ENCODE data around the gene TK2. TPM values are rescaled to one million over a fixed set of nuclear protein-coding genes. Genes with fewer than 3 reads are reported as not detected.

Gene TK2
- total RNA-seq, 1 donor from 2014 or later, result 20.2 TPM

- no peak for DNase-seq
Observed at GRCh38 chr16:66544016-66544757, 5.7 kb downstream of the TK2 start.

DNA sequence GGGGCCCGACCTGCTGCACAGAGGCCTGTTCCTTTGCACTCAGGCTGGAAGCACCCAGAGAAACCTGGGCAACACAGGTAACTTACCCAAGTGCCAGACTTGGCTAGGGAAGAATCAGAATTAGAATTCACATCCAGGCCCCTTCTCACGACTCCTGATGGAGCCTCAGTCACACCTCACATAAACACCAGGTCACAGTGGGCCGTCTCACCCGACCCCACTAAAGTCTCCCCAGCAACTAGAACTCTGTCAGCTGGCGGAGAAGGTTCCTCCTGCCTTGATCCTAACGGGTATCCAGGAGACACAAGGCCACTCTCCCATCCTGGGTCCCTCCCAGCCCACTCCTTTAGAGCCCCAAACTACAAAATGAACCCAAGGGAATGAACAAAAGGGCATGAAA, 6.4 kb downstream of the TK2 start:
- no peak for DNase-seq

DNA sequence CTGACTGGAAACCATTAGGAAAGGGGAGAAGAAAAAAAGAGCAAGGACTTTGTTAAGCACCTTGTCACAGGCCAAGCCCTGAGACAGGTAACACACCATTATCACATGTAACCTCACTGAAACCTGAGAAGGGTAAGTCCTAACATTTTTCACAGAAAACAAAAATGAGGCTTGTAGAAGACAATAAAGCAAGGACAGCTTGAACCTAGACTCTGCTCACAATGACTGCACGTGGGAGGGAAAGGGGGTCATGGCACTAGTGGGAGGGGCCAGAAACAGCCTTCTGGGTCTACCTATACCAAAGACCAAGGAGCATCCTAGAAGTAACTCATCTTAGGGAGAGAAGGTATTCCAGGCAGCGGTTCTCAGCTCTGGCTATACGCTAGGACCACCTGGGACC, 7.5 kb downstream of the TK2 start:
- DNase-seq, result no peak

GRCh38 chr16:66541388-66542355, 8.2 kb downstream of the TK2 start:
- DNase-seq, result no peak

- no peak for DNase-seq
Observed at GRCh38 chr16:66539623-66540469, 10.1 kb downstream of the TK2 start.

GRCh38 chr16:66538910-66539309, 11.0 kb downstream of the TK2 start:
- no peak for DNase-seq

- DNase-seq, result no peak
Observed at GRCh38 chr16:66537236-66537635, 12.7 kb downstream of the TK2 start.

DNA sequence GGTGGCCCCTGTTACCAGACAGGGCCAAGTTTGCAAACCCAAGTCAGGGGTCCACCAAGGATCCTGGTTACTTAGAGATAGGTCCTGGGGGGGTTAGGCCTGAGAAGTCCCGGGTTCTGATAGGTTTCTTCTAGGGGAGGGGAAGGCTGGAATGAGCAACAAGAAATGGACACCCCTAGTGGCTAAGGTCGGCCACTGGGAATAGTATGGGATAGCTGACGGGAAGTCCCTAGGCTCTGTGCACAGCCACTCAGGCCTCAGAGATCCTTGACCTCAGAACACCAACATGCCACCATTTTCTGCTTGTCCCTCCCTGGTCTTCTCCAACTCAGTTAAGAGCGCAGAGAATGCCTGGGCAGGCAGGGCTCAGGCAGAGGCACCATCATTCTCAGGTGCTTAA, 13.4 kb downstream of the TK2 start:
- no peak for DNase-seq

- DNase-seq, result no peak
Observed at GRCh38 chr16:66534376-66534799, 15.5 kb downstream of the TK2 start.

GRCh38 chr16:66529475-66529874, 20.4 kb downstream of the TK2 start:
- no peak for DNase-seq

- DNase-seq, result no peak
Observed at GRCh38 chr16:66528294-66528693, 21.6 kb downstream of the TK2 start.

- no peak for DNase-seq
Observed at GRCh38 chr16:66525396-66526180, 24.3 kb downstream of the TK2 start.

DNA sequence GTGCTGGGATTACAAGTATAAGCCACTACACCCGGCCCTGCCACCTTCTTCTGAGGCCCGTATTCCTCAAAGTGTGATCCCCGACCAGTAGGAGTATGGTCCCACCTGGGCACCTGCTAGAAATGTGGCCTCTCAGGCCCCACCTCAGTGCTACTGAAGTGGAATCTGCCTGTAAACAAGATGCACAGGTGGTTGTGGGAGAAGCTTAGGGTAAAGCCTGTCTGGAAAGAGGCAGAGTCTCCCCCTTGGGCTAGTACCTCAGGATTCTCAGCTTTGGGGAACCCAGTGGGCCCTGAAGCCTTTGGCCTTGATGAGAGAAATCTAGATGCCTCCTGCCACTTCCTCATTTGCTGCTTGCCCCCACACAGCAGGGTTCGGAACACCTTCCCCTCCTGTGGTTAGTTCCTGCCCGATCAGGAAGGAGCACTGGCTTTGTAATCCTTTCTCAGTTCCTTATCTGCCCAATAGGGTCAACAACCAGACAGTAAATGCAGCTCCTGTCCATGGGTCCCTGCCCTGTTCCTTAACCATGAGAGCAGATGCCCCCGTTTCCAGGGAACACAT, 25.2 kb downstream of the TK2 start:
- DNase-seq, result no peak

DNA sequence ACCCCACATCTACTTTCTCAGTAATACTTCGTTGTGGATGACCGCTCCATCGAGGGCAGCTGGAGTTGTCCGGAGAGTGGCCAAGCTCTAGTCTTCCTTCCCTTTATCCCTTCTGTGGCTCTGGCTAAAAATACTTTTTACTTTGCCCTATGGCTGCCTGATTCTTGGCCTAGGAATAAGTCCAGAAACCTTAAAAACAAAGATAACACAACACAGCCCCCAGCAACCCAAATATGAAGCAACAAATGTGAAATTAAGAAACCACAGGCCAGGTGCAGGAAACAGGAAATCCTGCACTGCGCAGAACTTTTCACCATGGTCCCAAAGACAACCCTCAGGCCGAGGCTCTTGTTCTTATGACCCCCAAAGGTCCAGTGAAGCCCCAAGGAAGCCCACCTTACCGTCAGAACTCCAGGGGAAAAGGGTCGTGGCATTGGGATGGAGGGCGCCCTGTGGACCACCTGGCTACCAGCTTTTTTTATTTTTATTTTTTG, 26.0 kb downstream of the TK2 start:
- no peak for DNase-seq

DNA sequence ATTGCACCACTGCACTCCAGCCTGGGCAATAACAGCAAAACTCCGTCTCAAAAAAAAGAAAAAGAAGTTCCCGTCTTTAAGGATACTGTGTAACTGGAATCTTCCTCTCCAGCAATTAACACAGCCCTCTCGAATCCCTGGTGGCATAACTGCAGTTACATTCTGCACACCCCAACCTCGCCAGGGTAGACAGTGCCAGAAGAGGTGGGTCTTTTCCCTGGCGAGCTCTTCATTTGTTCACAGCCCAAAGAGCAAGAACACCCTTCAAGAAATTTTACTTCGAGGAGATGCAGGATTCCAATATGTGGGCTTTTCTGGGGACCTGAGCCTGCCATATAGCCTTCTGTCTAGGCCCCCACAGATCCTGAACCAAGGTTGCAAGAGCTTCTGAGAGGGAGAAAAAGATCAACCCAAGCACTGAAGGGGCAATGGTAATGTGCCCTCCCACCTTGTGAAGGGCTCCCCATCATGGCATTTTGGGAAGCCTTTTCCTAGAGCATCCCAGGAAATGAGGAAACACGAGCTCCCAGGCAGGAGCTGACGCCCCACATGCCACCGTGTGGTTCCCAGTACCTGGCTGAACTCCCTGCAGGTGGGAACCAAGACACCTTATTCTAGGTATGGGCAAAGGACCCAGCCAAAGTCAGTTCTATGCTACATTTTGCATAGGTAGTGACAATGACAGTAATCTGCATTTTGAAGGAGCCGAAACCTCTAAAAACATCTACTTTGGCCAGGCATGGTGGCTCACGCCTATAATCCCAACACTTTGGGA, 26.9 kb downstream of the TK2 start:
- DNase-seq, result no peak

- DNase-seq, result no peak
Observed at GRCh38 chr16:66521951-66522771, 27.8 kb downstream of the TK2 start.

- no peak for DNase-seq
Observed at GRCh38 chr16:66521252-66521713, 28.6 kb downstream of the TK2 start.

GRCh38 chr16:66520406-66521170, 29.3 kb downstream of the TK2 start:
- no peak for DNase-seq

Data from skin of body (tissue), 2 donors.